ENCODE results near the gene GPR153. TPM values are rescaled to one million over a fixed set of nuclear protein-coding genes. Genes with fewer than 3 reads are reported as not detected.

Gene GPR153
- polyA plus RNA-seq, 1 donor from 2014 or later, result 0.06 TPM

DNA sequence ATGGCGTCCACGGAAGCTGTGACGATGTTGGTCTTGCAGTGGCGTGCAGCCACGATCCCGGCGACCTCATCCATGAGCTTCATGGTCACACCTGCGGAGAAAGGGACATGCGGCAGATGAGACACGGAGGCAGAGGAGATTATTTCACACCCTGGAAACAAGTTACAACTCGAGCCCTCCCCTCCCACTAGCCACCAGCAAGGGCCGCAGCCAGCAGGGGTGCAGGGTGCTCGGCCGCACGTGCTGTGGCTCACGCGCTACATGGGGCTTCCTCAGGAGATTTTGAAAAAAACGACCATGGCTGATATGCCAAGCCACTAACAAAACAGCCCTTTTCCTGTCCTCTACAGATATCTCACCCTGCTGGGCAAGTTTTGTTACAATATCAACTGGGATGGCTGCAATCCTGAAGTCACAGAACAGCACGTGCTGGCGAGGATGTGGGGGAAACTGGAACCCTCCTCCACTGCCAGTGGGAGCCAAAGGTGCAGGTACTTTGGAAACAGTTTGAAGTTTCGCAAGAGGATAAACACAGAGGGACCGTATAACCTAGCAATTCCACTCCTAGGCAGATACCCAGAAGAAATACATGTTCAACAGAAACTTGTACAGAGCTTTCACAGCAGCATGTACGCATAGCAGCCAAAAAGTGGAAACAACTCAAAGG is 34.1 kb upstream of the GPR153 start:
- H3K36me3 Mint-ChIP-seq, result peaks cover 5% of the 10 kb centered on the region
- no peak overlapping the region for H3K27ac Mint-ChIP-seq
- peaks cover 0 to 3% (median 2%) of the 10 kb centered on the region in 3 donors for H3K4me1 Mint-ChIP-seq
- H3K4me3 Mint-ChIP-seq, result no peak overlapping the region
- no peaks in the 10 kb centered on the region for H3K27me3 Mint-ChIP-seq
- H3K9me3 Mint-ChIP-seq, result no peaks in the 10 kb centered on the region

- Mint-ChIP-seq H3K4me1 (peaks cover 0 to 6% (median 2%) of the 10 kb centered on the region in 3 donors), H3K4me3 (no peak overlapping the region), H3K9me3 (no peaks in the 10 kb centered on the region), H3K27me3 (no peaks in the 10 kb centered on the region), H3K36me3 (peaks cover 3% of the 10 kb centered on the region), H3K27ac (no peak overlapping the region)
Measured at GRCh38 chr1:6294080-6294889, 33.4 kb upstream of the GPR153 start.

DNA sequence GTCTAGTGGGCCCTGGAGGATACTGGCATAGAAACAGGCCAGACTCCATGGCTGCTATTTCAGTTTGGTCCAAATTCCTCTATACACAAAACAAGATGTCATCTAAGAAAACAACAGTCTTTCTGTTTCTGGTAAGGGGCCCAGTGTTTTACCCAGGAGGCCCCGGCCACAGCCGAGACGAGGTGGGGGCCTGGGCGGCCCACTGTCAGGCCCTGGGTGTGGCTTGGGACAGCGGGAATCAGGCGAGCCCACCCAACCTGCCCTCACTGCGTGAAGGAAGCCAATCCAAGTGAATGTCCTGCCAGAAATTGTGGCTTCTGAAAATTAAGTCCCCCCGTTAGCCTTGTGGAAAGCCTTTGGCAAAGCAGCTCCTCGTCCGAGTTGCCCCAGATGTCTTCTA is 31.2 kb upstream of the GPR153 start:
- H3K4me3 Mint-ChIP-seq, result no peak overlapping the region

DNA sequence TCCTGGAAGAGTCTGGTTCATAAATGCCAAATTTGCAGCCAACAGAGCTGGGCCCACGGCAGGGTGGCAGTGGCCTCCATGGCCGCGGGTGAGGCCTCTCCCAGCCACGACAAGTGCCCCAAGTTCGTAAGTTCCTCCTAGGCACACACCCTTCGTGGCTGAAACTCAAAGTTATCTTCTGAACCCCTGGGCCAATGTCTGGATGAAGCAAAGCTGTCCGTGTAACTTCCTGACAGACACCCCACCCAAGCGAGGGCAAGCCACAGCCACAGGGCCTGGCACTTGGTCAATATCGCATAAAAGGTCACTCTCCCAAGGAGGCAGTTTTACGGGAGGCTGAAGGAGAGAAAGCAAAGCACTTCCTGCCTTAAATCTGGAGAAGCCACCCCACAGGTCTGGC is 27.8 kb upstream of the GPR153 start:
- Mint-ChIP-seq H3K4me1 (peaks cover 0 to 6% (median 0%) of the 10 kb centered on the region in 3 donors), H3K27me3 (no peaks in the 10 kb centered on the region), H3K4me3 (no peak overlapping the region), H3K9me3 (no peaks in the 10 kb centered on the region), H3K27ac (no peak overlapping the region), H3K36me3 (no peaks in the 10 kb centered on the region)

More for the DNA sequence above, 31.2 kb upstream of the GPR153 start:
- Mint-ChIP-seq H3K9me3 (no peaks in the 10 kb centered on the region), H3K36me3 (no peaks in the 10 kb centered on the region), H3K27ac (no peak overlapping the region), H3K4me1 (peaks cover 0 to 6% (median 2%) of the 10 kb centered on the region in 3 donors), H3K27me3 (no peaks in the 10 kb centered on the region)

GRCh38 chr1:6288026-6288425 is 27.1 kb upstream of the GPR153 start:
- Mint-ChIP-seq H3K4me1 (peaks cover 0 to 6% (median 0%) of the 10 kb centered on the region in 3 donors), H3K36me3 (no peaks in the 10 kb centered on the region), H3K27ac (no peak overlapping the region), H3K4me3 (no peak overlapping the region), H3K9me3 (no peaks in the 10 kb centered on the region), H3K27me3 (no peaks in the 10 kb centered on the region)

GRCh38 chr1:6287431-6287886 is 26.6 kb upstream of the GPR153 start:
- H3K9me3 Mint-ChIP-seq, result no peaks in the 10 kb centered on the region
- H3K4me1 Mint-ChIP-seq, result peaks cover 0 to 6% (median 0%) of the 10 kb centered on the region in 3 donors
- no peaks in the 10 kb centered on the region for H3K36me3 Mint-ChIP-seq
- peak overlapping the region in 1 of 3 donors; percentile 27 for H3K27ac Mint-ChIP-seq
- H3K27me3 Mint-ChIP-seq, result no peaks in the 10 kb centered on the region
- H3K4me3 Mint-ChIP-seq, result no peak overlapping the region

GRCh38 chr1:6287029-6287428 is 26.1 kb upstream of the GPR153 start:
- Mint-ChIP-seq H3K4me3 (no peak overlapping the region), H3K9me3 (no peaks in the 10 kb centered on the region), H3K27me3 (no peaks in the 10 kb centered on the region), H3K4me1 (peaks cover 0 to 6% (median 0%) of the 10 kb centered on the region in 3 donors), H3K27ac (peak overlapping the region in 1 of 3 donors; percentile 27), H3K36me3 (no peaks in the 10 kb centered on the region)

DNA sequence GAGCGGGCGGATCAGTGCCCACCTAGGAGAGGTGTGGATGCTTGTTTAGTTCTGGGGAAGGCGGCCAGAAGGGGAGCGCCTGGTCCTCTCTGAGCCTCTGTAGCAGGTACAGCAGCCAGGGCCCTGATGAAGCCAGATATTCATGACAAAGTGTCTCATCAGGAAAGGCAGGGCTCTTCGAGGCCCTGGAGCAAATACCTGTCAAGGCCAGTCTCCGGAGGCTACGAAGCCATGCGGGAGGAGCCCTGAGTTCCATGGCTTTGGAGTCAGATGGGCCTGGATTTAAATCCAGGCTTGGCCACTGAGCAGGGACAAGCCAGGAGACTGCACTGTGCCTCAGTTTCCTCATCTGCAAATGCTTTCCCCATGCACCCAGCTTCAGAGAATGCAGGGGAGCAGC is 25.4 kb upstream of the GPR153 start:
- no peaks in the 10 kb centered on the region for H3K27me3 Mint-ChIP-seq
- no peaks in the 10 kb centered on the region for H3K36me3 Mint-ChIP-seq
- H3K9me3 Mint-ChIP-seq, result no peaks in the 10 kb centered on the region
- H3K4me3 Mint-ChIP-seq, result no peak overlapping the region
- H3K27ac Mint-ChIP-seq, result no peak overlapping the region
- H3K4me1 Mint-ChIP-seq, result peaks cover 0 to 6% (median 0%) of the 10 kb centered on the region in 3 donors

DNA sequence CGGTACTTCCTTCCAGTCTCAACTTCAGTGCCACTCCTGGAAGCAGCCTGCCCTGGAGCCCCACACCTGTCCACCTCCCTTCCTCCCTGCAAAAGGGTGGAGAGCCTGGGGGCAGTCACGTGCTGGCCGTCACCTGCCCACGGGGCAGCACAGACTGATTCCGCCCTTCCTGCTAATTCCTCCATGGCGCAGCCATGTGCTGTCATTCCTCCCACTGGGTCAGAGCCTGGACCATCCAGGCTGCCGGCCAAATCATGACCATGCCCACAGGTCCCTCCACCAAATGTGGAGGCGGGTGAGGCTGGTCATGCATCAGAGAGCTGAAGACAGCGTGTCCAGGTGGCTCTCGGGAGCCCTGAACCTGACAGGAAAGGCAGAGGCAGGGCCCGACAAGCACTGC is 24.4 kb upstream of the GPR153 start:
- H3K27me3 Mint-ChIP-seq, result no peaks in the 10 kb centered on the region
- no peak overlapping the region for H3K4me3 Mint-ChIP-seq
- no peaks in the 10 kb centered on the region for H3K9me3 Mint-ChIP-seq
- no peaks in the 10 kb centered on the region for H3K36me3 Mint-ChIP-seq
- H3K4me1 Mint-ChIP-seq, result peaks cover 0 to 4% (median 0%) of the 10 kb centered on the region in 3 donors
- H3K27ac Mint-ChIP-seq, result no peak overlapping the region

- H3K27ac Mint-ChIP-seq, result no peak overlapping the region
- H3K9me3 Mint-ChIP-seq, result no peaks in the 10 kb centered on the region
- no peak overlapping the region for H3K4me3 Mint-ChIP-seq
- no peaks in the 10 kb centered on the region for H3K4me1 Mint-ChIP-seq
- no peaks in the 10 kb centered on the region for H3K36me3 Mint-ChIP-seq
- no peaks in the 10 kb centered on the region for H3K27me3 Mint-ChIP-seq
Measured at GRCh38 chr1:6282577-6283270, 21.8 kb upstream of the GPR153 start.

GRCh38 chr1:6281511-6282402 is 20.9 kb upstream of the GPR153 start:
- no peaks in the 10 kb centered on the region for H3K27me3 Mint-ChIP-seq
- H3K4me3 Mint-ChIP-seq, result no peak overlapping the region
- peak overlapping the region in 1 of 3 donors; percentile 47 for H3K27ac Mint-ChIP-seq
- H3K9me3 Mint-ChIP-seq, result no peaks in the 10 kb centered on the region
- no peaks in the 10 kb centered on the region for H3K4me1 Mint-ChIP-seq
- no peaks in the 10 kb centered on the region for H3K36me3 Mint-ChIP-seq

- Mint-ChIP-seq H3K4me1 (no peaks in the 10 kb centered on the region), H3K27ac (no peak overlapping the region), H3K4me3 (no peak overlapping the region), H3K36me3 (no peaks in the 10 kb centered on the region), H3K9me3 (no peaks in the 10 kb centered on the region), H3K27me3 (no peaks in the 10 kb centered on the region)
Measured at GRCh38 chr1:6280761-6281451, 20.0 kb upstream of the GPR153 start.

- no peak overlapping the region for H3K27ac Mint-ChIP-seq
- peak overlapping the region in 1 of 4 donors; percentile 17 for H3K4me3 Mint-ChIP-seq
- no peaks in the 10 kb centered on the region for H3K36me3 Mint-ChIP-seq
- H3K27me3 Mint-ChIP-seq, result no peaks in the 10 kb centered on the region
- no peaks in the 10 kb centered on the region for H3K9me3 Mint-ChIP-seq
- H3K4me1 Mint-ChIP-seq, result no peaks in the 10 kb centered on the region
Measured at GRCh38 chr1:6279613-6280383, 18.9 kb upstream of the GPR153 start.
